HG02798 (cell line): ENCODE measurements around the gene MIB1.
"Not testable (repeated sequence)": the region's sequence is repeated elsewhere in the genome, so short reads cannot be mapped to it uniquely, and the experiment has no call there.

ENCODE experiments used
- ATAC-seq: cut with Tn5 transposase; IDR thresholded peaks from one replicate; pipeline ENCODE4 v1.9.1; 2021; ENCODE audit warnings: mild to moderate bottlenecking; ENCODE audit not compliant: unreplicated experiment, poor library complexity

The MIB1 gene

DNA sequence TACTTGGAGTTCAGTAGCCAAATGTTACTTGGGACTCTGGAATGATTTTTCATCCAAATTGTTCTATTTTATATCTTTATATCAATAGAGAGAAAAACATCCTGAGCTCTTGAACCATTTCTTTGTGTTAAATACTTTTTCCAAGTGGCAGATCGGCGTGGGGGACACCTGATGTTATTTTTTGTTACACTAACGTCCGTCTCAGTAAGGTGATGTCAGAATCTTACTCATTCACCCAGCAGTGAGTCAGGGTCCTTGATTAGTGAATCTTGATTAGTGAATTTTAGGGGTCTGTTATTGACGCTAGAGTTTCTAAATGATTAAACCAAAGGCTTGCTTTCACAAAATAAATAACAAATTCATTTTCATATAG, 1.7 kb downstream of the MIB1 start:
- no peak for ATAC-seq

DNA sequence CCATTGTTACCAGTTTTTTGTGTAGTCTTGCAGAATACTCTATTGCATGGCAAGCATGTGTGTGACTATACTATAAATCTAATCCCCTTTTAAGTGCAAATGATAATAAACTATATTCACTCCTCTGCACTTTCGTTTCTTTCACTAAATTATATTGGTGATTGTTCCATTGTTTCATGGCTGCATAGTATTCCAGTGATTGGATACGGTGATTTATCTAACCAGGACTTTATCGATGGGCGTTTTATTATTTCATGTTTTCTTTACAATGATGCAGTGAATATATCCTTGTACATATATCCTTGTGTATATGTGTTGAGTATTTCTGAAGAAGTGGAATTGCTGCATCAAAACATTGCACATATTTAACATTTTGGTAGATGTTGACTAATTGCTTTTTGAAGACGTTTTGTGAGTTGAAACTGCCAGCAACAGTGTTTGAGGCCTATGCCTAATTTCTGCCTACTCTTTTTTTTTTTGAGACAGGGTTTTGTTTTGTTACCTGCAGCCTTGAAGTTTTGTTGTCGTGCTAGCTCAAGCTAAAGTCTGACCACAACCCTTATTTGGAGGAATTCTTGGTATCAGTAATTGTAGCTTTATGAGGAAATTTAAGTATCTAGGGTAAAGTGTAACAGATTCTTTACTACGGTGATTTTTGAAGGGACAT, 2.7 kb downstream of the MIB1 start:
- ATAC-seq = no peak

DNA sequence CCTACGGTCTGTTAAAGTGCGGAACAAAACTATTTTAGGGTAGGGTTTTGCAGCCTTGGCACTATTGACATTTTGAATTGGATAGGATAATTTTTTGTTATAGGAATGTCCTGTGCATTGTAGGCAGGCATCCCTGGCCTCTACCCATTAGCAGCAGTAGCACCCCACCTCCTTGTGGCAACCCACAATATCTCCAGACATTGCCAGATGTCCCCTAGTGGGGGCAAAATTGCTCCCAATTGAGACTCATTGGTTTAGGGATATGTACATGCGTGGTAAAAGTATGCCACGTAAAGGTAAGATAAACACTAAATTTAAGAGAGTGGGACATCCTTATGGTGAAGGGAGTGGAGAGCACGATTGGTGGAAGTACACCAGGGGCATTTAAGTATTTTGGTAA, 4.6 kb downstream of the MIB1 start:
- ATAC-seq = no peak

DNA sequence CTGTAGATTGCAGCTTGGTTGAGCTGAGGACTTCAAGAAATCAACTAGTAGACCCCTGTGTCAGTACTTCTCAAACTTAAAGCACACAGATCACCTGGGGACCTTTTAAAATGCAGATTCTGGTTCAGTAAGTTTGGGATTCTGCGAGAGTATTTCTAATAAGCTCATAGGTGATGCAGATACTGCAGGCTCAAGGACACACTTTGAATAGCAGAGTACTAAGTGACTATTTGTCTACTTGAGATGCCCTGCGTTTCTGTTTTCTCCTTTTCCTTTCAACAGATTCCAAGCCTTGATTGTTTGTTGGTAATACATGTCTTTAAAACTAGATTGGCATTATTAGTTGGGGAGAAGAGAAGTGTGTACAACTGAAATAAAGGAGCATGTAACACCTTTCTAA, 6.7 kb downstream of the MIB1 start:
- ATAC-seq = no peak

DNA sequence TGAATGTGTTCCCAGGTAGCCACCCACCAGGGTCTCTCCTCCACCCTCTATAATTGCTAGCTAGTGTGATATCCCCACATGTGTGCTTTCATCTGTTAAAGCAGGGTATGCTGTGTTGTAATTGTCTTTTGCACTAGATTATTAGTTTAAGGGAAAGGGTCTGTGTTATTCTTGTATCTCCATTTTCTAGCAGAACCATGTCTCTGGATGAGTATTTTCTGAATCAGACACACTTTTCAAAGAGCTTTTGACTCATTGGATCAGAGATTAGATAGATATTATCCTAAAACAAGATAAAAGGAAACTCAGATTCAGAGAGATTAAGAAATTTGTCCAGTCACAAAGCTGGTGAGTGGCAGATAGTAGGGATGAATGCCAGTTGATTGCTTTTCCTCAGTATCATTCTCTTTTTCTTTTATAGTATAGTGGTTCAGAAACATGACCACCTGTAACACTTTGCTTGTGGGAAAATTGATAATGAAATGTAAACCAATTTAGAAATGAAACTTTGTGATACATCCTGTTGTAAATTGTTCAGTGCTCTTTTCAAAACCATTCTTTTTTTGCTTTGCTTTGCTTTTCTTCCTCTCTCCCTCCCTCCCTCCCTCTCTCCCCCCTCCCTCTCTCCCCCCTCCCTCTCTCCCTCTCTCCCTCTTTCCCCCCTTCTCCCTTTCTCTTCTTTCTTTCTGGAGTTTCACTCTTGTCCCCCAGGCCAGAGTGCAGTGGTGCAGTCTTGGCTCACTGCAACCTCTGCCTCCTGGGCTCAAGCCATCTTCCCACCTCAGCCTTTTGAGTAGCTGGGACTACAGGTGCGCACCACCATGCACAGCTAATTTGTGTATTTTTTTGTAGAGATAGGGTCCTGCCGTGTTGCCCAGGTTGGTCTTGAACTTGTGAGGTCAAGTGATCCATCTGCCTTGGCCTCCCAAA, 7.4 kb downstream of the MIB1 start:
- ATAC-seq = no peak

DNA sequence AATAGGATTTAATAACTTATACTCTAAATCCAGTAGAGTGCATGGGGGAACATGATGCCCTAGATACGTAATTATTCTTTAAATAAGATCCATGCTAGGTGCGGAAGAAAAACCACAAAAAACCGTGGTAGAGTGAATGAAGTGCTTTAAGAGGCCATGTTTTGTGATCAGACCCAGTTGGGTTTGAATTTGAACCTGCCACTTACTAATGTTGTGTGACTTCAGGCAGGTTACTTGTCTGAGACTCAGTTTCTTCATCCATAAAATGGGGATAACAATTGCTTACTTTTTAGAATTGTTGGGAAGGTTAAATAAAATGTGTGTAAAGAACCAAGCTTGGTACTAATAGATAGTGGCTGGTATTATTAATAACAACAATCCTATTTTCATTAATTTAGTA, 17.2 kb downstream of the MIB1 start:
- ATAC-seq = no peak

DNA sequence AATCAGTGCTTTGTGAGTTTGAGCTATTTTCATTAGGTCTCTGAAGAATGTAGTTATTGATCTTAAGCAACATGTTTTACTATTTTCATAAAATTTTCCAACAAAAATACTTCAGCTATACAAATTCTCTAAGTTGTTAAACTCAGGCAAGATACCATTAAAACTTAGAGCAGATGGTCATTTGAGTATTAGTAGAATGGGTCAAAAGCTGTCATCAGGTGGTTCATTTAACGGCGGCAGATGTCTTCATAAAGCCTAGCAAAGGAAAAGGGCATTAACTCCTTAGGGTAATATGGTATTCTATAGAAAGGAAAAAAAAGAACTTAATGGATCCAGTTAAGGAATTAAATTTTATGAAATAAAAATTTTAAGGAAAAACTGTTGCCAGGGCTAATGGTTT, 19.2 kb downstream of the MIB1 start:
- ATAC-seq = no peak

DNA sequence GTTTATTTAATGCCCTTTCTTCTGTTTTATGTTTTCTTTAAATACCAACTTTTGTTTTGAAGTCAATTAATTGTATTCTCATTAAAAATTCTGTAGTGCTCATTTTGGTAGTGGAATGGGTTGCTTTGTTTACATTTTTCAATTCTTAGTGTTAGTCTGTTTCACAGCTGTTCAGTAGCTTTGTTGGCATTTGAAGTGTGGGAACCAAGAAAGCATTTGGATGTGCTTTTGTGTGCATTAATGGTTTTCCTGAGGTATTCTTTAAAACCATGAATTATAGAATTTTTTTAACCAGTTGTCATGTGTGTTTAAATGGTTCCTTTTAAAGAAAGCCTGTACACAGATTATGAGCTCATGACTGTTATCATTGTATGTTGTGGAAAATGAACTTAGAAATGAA, 19.7 kb downstream of the MIB1 start:
- no peak for ATAC-seq

DNA sequence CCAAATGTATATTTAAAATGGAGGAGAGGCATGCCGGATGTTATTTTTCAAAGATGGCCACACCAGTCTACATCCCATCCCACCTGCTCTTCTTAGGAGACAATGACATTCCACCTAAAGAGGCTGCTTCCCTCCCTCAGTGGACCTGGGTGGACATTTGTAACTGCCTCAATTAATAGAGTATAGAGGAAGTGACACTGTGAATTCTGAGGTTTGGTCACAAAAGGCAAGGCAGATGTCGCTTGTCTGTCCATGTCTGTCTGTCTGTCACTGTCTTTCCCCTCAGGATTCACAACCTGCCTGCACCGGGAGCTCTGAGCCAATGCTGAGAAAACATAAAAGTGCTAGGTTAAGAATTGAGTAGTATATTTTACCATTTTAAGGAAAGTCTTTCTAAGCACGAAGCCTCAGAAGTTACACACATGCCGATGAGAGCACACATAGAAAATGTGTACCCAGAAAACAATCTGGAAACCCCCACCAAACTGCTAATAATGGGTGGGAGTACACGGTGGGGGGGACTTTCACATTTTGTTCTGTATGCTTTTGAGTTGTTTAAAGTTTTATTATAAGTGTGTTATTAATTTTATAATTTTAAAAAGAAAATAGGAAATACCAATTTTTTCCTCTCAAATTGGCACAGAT, 21.0 kb downstream of the MIB1 start:
- peak; percentile 50 for ATAC-seq

DNA sequence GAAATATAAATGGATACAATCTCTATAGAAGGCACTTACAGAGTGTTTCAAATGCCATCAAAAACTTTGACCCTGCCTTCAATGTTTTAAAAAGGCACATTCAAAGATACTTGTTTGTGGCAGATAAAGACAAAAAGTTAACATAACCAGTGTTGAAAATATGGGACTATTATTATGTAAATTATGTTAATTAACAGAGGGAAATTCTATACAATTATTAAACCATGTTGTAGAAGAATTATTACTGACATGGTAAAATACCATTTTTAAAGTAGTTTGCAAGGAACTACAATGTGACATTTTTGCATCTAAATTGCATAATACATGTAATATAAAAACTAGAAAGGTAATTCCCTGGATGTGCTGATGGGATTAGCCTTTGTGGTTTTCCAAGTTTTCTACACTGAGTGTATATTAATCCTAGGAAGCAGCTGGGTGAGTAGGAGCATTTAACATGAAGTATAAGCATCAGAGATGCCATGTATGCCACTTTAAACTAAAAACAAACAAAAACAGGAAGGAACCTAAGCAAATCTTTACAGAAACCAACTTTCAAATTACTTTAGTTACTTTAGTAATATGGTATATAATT, 21.7 kb downstream of the MIB1 start:
- no peak for ATAC-seq

DNA sequence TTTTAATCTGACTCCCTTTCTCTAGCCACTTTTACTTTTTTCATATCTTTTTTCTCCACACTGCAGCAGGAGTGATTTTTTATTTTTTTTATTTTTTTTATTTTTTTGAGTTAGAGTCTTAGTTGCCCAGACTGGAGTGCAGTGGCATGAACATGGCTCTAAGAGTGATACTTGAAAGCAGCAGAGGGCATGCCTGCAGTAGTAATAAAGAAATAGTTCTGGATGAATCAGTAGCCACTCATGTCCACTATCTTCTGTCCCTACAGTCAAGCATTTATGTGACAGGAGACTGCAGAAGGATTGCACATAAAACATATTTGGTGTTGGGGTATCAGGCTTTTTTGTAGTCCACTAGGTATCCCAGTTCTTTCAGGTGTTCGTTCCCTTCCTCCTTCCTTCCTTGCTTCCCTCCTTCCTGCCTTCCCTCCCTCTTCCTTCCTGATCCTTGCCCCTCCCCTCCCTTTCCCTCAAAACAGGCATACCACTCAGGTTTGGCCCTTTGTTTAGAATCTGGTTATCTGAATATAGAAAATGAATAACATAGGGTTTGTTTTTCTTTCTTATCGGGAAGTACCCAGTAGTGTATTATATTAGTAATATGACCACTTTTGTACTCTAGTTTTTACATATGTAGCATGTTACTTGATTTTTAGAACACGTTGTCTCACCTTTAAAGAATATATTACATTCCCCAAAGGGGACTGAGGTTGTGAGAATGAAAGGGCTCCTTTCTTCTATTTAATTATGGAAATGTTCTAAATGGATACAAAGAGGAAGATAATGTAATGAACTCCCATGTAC, 23.5 kb downstream of the MIB1 start:
- ATAC-seq = no peak

DNA sequence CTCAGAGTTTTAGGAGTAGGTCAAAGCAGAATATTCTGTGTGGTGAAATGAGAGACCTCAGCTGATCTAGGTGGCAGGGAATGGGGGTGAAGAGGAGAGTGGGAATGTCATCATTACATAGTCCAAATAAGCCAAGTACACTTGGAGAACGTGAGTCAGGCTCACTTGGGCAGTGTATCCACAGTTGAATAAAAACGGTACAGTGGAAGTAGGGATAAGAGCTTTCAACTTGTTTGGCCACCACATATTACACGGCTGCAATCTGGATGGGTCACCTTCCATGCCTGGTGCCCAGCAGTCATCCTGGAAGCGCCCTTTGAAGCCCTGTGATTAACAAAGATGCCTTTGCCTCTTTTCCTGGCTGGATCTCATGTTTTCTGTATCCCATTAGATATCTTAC, 28.6 kb downstream of the MIB1 start:
- no peak for ATAC-seq

DNA sequence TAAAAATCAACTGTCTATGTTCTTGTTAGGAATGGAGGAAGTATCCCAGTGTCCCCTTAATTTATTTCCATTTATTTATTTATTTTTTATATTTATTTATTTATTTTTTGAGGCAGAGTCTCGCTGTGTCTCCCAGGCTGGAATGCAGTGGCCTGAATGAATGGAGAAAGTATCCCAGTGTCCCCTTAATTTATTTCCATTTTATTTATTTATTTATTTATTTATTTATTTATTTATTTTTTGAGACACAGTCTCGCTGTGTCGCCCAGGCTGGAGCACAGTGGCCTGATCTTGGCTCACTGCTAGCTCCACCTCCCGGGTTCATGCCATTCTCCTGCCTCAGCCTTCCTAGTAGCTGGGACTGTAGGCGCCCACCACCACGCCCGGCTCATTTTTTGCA, 34.1 kb downstream of the MIB1 start:
- no peak for ATAC-seq

DNA sequence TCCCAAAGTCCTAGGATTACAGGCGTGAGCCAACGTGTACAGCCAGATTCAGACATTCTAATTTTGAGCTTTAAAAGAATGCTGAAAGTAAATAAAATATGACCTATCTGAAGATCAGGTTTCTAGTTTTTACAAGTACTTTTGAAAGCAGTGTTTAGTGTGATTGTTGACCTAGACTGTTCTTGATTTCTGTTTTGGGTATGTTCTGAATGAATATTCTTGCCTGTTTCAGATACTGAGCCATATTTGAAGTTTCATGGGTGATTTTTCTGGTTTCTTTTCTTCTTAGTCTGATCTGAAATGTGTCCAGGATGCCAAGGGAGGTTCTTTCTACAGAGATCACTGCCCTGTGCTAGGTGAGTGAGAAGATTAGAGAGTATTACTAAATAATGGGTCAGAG, 37.2 kb downstream of the MIB1 start:
- peak; percentile 83 for ATAC-seq

DNA sequence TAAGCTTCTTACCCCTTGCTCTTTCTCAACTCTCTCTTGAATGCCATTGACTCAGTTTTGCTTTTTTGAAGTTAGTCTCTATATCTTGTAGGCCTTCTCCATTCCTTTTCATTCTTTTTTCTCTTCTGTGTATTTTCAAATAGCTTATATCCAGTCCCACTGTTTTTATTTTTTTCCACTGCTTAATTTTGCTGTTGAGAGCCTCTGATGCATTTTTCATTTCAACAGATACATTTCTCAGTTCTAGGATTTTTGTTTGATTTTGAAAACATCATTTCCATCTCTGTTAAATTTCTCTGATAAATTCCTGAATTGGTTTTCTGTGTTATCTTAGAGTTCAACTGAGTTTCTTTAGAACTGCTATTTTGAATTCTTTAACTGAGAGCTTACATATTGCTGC, 45.9 kb downstream of the MIB1 start:
- ATAC-seq = no peak

DNA sequence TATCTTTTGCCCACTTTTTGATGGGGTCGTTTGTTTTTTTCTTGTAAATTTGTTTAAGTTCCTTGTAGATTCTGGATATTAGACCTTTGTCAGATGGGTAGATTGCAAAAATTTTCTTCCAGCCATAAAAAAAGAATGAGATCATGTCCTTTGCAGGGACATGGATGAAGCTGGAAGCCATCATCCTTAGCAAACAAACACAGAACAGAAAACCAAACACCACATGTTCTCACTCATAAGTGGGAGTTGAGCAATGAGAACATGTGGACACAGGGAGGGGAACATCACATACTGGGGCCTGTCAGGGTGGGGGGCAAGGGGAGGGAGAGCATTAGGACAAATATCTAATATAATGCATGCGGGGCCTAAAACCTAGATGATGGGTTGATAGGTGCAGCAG, 55.5 kb downstream of the MIB1 start:
- not testable (repeated sequence) for ATAC-seq

DNA sequence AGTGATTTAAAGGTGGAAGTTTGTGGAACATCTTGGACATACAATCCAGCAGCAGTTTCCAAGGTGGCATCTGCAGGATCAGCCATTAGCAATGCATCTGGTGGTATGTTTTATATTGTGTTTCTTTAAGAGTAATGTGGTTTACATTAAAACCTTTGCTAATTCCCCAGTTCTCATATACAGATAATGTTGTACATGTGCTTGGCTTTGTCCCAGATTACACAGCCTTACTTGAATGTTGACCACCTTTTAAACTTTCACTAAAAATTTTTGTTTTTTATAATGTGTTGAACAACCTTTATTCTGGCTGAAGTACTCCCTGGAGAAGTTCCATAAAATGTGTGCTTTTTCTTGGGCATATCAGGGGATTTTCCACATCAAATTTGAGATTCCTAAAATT, 57.5 kb downstream of the MIB1 start:
- no peak for ATAC-seq

DNA sequence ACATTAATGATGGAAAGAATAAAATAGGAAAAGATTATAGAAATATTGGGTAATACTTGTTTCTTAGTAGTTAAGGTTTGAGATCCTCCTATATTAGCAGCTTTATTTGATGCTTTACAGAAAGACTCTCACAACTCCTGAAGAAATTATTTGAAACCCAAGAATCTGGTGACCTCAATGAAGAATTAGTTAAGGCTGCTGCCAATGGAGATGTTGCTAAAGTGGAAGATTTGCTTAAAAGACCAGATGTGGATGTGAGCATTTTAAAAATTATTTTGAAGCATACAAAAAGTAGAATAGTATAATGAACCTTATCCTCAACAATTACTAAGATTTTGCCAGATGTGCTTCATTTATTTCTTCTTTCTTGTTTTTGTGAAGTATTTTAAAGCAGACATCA, 59.1 kb downstream of the MIB1 start:
- ATAC-seq = no peak

DNA sequence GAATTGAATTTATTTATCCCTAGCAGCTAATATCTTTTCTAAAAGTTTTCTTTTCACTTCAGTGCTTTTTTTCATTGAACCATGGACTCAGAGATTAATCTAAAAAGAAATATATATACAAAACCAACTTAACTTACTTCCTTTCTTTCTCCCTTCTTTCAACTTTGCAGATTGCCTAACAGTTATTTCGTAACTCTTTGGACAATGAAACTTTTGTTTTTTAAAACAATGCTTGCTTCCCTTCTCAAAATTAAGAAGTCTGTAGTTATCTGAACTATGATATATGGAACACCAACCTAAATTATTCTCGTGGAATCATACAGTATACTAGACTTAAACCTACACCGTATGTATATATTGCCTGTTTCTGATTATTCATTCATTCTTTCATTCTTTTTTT, 62.9 kb downstream of the MIB1 start:
- no peak for ATAC-seq

DNA sequence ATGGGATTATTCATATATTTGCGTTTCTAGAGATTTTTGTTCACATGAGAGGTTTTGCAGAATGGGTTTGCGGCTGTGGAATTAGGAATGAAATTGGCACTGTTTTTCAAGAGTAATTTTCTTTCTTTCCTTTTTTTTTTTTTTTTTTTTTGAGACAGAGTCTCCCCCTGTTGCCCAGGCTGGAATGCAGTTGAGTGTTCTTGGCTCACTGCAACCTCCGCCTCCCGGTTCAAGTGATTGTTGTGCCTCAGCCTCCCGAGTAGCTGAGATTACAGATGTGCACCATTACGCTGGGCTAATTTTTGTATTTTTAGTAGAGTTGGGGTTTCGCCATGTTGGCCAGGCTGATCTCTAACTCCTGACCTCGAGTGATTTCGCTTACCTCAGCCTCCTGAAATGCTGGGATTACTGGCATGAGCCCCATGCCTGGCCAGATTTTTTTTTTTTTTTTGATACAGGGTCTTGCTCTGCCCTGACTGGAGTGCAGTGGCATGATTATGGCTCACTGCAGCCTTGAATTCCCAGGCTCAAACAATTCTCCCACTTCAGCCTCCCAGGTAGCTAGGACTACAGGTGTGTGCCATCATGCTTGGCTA, 65.3 kb downstream of the MIB1 start:
- ATAC-seq = no peak
